GM12892 (cell line): ENCODE results near the gene SYPL1.

Experiments used
- DNase-seq: peaks from one replicate; pipeline ENCODE4 v3.0.0; 2011; ENCODE audit not compliant: insufficient read length
- FAIRE-seq: peaks from 2 replicates; lab custom pipeline; 2011; peaks lifted over from hg19 to GRCh38; lab: Jason Lieb, UNC
- POLR2A ChIP-seq: IDR thresholded peaks from 2 replicates; pipeline ENCODE4 v1.6.1; 2011; ENCODE audit warnings: low read depth, low read length, control low read depth
- POLR2AphosphoS5 ChIP-seq: IDR thresholded peaks from 2 replicates; pipeline ENCODE4 v1.6.1; 2011; ENCODE audit warnings: low read depth, low read length, control low read depth
- TAF1 ChIP-seq: IDR thresholded peaks from 2 replicates; pipeline ENCODE4 v1.6.1; 2011; ENCODE audit warnings: low read depth, mild to moderate bottlenecking, control low read depth, low read length, borderline replicate concordance

SYPL1 gene

DNA sequence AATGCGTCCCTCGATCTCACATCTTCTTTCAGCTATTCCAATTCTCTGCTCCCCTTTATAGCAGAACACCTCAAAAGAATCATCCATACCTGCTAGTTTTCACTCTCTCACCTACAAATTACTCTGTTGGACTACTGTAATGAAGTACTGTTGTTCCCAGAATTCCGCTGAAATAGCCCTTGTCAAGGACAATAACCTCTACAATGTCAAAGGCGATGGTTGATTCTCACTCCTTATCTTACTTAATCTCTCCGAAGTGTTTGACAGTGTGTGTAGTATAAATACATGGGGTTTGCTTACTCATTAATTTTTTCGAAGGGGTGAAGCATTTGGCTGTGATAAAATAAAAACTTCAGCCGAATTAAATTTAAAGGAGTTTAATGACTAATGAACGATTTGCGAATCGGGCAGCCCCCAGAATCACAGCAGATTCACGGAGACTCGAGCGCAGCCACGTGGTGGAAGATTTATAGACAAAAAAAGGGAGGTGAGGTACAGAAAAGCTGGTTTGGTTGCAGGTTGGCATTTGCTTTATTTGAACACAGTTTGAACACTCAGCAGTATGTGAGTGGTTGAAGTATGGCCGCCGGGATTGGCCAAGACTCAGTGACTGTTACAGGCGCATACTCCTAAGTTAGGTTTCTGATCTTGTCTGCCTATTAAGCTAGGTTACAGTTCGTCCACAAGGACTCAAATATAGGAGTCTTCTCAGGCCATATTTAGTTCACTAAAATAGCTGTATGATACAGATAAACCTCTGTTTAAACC lies 29.8 kb downstream of the SYPL1 start:
- FAIRE-seq, result no peak
- TF ChIP-seq POLR2AphosphoS5 (no peak), TAF1 (no peak), POLR2A (no peak)
- DNase-seq, result no peak

DNA sequence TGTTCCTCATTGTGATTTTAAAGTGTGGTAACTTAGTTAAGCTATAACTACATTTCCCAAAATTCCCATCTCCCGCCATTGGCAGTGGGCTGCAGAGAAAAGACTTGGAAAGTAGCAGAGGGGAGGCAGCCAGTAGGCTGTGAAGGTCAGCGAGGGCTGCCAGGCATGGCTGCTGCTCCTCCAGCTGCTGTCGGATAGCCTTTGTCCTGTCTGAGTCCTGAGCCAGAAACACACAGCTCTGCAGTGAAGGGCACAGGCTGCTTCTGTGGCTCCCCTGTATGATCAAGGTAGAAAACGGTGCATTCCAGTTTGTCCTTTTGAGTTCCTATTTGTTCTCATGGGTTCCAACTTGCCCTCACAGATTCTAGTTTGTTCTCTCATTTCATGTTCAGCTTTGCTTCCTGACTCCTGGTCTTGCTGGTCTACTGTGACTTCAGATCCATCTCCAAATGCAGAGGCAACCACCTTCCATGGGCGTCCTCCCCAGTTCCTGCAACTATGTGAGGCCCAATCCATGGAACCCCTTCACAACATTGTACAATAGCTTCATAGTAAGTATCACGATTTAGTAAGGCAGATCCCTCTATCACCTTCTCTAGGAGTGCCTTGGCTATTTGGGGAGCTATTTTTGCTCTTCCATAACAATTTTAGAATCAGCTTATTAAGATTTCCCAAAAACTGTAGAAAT lies 31.7 kb downstream of the SYPL1 start:
- DNase-seq (no peak), FAIRE-seq (no peak)
- TF ChIP-seq POLR2AphosphoS5 (no peak), POLR2A (no peak), TAF1 (no peak)

- TF ChIP-seq POLR2A, result no peak
- no peak for TF ChIP-seq POLR2AphosphoS5
- no peak for TF ChIP-seq TAF1
- FAIRE-seq (no peak), DNase-seq (no peak)
Measured at GRCh38 chr7:106076537-106076936, 35.6 kb downstream of the SYPL1 start.

- TF ChIP-seq POLR2AphosphoS5, result no peak
- TF ChIP-seq TAF1, result no peak
- no peak for TF ChIP-seq POLR2A
- DNase-seq (no peak), FAIRE-seq (no peak)
Measured at GRCh38 chr7:106075937-106076336, 36.2 kb downstream of the SYPL1 start.

DNA sequence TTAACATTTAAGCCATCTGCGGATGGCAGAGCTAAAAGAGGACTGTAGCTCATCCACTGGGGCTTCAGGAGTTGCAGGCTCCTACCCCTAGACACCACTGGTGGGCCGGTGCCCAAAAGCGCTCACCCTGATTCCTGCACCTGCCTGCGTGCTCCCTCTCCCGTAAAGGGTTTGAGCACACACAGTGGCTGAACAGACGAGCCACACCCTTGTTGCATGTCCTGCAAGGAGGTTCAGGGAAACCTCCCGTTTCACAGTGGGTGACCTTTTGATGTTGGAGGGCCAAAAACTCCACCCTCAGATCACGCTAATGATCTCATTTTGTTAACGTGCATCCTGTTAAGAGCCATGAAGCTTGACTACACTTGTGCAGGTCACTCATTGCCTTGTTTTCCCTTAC lies 37.9 kb downstream of the SYPL1 start:
- peak; percentile 86 for FAIRE-seq
- no peak for DNase-seq

GRCh38 chr7:106073701-106074100 lies 38.4 kb downstream of the SYPL1 start:
- TF ChIP-seq TAF1, result no peak
- no peak for DNase-seq
- no peak for FAIRE-seq

More for the DNA sequence above, 37.9 kb downstream of the SYPL1 start:
- TF ChIP-seq TAF1, result no peak
- no peak for TF ChIP-seq POLR2A
- TF ChIP-seq POLR2AphosphoS5, result no peak

- DNase-seq (no peak), FAIRE-seq (no peak)
- TF ChIP-seq TAF1 (no peak), POLR2A (no peak), POLR2AphosphoS5 (no peak)
Measured at GRCh38 chr7:106072715-106073091, 39.4 kb downstream of the SYPL1 start.

- FAIRE-seq (no peak), DNase-seq (no peak)
- TF ChIP-seq TAF1, result no peak
- no peak for TF ChIP-seq POLR2AphosphoS5
- no peak for TF ChIP-seq POLR2A
Measured at GRCh38 chr7:106071999-106072714, 40.0 kb downstream of the SYPL1 start.

DNA sequence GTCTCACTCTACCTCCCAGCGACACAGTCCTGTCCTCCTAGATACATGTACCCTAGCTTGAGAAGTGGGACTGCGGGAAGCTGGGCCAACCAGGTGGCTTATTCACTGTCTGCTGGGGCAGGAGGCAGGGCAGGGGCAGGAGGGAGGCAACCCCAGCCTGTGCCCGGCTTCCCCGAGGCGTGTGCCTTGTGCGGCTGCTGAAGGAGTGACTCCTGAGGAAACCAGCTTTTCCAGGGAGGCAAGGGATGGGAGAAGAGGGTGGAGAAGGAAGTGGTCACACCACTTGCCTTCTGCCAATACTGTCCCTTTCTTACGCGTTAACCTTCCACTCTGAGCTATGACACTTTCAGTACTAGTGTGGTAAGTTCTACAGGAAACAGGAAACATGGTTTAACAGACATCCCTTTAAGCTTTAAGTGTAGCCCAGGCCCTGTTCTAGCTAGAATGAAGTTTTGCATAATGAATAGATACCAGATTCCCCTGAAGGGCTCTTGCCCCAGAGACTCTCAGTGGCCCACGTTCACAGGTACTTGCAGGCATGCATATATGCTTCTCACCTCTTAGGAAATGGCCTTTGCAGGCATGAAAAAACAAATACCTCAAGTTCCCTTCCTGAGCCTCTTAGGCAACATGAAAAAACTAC lies 40.6 kb downstream of the SYPL1 start:
- DNase-seq, result peak; percentile 58
- FAIRE-seq, result peak; percentile 92
- TF ChIP-seq TAF1, result 0 out of 2 replicates have a peak, but pooled peaks have one; percentile 16
- TF ChIP-seq POLR2AphosphoS5, result peak; percentile 77
- TF ChIP-seq POLR2A, result peak; percentile 53

GRCh38 chr7:106070567-106071254 lies 41.4 kb downstream of the SYPL1 start:
- TF ChIP-seq TAF1 (no peak), POLR2AphosphoS5 (no peak), POLR2A (no peak)
- FAIRE-seq (no peak), DNase-seq (no peak)
